Measurements from ENCODE around the gene SLC6A3.

The SLC6A3 gene

GRCh38 chr5:1430121-1430795 lies 15.0 kb downstream of the SLC6A3 start:
- Histone ChIP-seq H3K4me3 (replicated peaks; ENCODE audit: insufficient read depth, low read length) (no peak overlapping the region), H3K27me3 (ENCODE audit: insufficient read depth, poor library complexity, severe bottlenecking) (no peaks in the 10 kb centered on the region), H3K27ac (replicated peaks) (no peak overlapping the region)
- TF ChIP-seq REST (IDR thresholded peaks at IDR 0.05; ENCODE audit: insufficient replicate concordance, low read depth), result no peak
- no peak for TF ChIP-seq POLR2AphosphoS5 (IDR thresholded peaks at IDR 0.05; ENCODE audit: low read depth)
- TF ChIP-seq SPI1 (IDR thresholded peaks at IDR 0.05; ENCODE audit: borderline replicate concordance, low read depth), result no peak
- TF ChIP-seq GABPA (IDR thresholded peaks at IDR 0.05; ENCODE audit: low read depth), result no peak
- no peak for TF ChIP-seq CTCF (IDR thresholded peaks at IDR 0.05; ENCODE audit: insufficient read depth, low read length)
- no peak for DNase-seq (ENCODE audit: low read depth in 1 of 2, low spot score in 1 of 2)

GRCh38 chr5:1429496-1429895 lies 15.7 kb downstream of the SLC6A3 start:
- no peak for DNase-seq (ENCODE audit: low read depth in 1 of 2, low spot score in 1 of 2)
- TF ChIP-seq GABPA (IDR thresholded peaks at IDR 0.05; ENCODE audit: low read depth) (no peak), SPI1 (IDR thresholded peaks at IDR 0.05; ENCODE audit: borderline replicate concordance, low read depth) (no peak), REST (IDR thresholded peaks at IDR 0.05; ENCODE audit: insufficient replicate concordance, low read depth) (no peak), POLR2AphosphoS5 (IDR thresholded peaks at IDR 0.05; ENCODE audit: low read depth) (no peak), CTCF (IDR thresholded peaks at IDR 0.05; ENCODE audit: insufficient read depth, low read length) (no peak)
- Histone ChIP-seq H3K27me3 (ENCODE audit: insufficient read depth, poor library complexity, severe bottlenecking) (no peaks in the 10 kb centered on the region), H3K27ac (replicated peaks) (no peak overlapping the region), H3K4me3 (replicated peaks; ENCODE audit: insufficient read depth, low read length) (no peak overlapping the region)

GRCh38 chr5:1429066-1429465 lies 16.2 kb downstream of the SLC6A3 start:
- no peak overlapping the region for H3K27ac ChIP-seq (replicated peaks)
- TF ChIP-seq CTCF (IDR thresholded peaks at IDR 0.05; ENCODE audit: insufficient read depth, low read length) (no peak), POLR2AphosphoS5 (IDR thresholded peaks at IDR 0.05; ENCODE audit: low read depth) (no peak), SPI1 (IDR thresholded peaks at IDR 0.05; ENCODE audit: borderline replicate concordance, low read depth) (no peak)
- H3K27me3 ChIP-seq (ENCODE audit: insufficient read depth, poor library complexity, severe bottlenecking), result no peaks in the 10 kb centered on the region

GRCh38 chr5:1428107-1428506 lies 17.1 kb downstream of the SLC6A3 start:
- Histone ChIP-seq H3K27ac (replicated peaks) (no peak overlapping the region), H3K27me3 (ENCODE audit: insufficient read depth, poor library complexity, severe bottlenecking) (no peaks in the 10 kb centered on the region), H3K4me3 (replicated peaks; ENCODE audit: insufficient read depth, low read length) (no peak overlapping the region)
- no peak for TF ChIP-seq POLR2AphosphoS5 (IDR thresholded peaks at IDR 0.05; ENCODE audit: low read depth)
- no peak for TF ChIP-seq CTCF (IDR thresholded peaks at IDR 0.05; ENCODE audit: insufficient read depth, low read length)
- TF ChIP-seq GABPA (IDR thresholded peaks at IDR 0.05; ENCODE audit: low read depth), result no peak
- TF ChIP-seq REST (IDR thresholded peaks at IDR 0.05; ENCODE audit: insufficient replicate concordance, low read depth), result no peak
- TF ChIP-seq SPI1 (IDR thresholded peaks at IDR 0.05; ENCODE audit: borderline replicate concordance, low read depth), result no peak
- DNase-seq (ENCODE audit: low read depth in 1 of 2, low spot score in 1 of 2), result no peak

More at GRCh38 chr5:1429066-1429465, 16.2 kb downstream of the SLC6A3 start:
- H3K4me3 ChIP-seq (replicated peaks; ENCODE audit: insufficient read depth, low read length), result no peak overlapping the region
- DNase-seq (ENCODE audit: low read depth in 1 of 2, low spot score in 1 of 2), result no peak
